SU-DHL-6 (cell line): ENCODE measurements around the gene C19orf85.
"Not testable (repeated sequence)": the region's sequence is repeated elsewhere in the genome, so short reads cannot be mapped to it uniquely, and the experiment has no call there.

ENCODE experiments used
- H2AFZ ChIP-seq: fragments of 200-600 bp; sonication (generic); 2 replicates; pipeline ENCODE4 v1.6.1; 2014; ENCODE audit warnings: low read depth, mild to moderate bottlenecking, moderate library complexity, mixed read lengths, antibody characterized with exemption, low read length; ENCODE audit not compliant: severe bottlenecking
- H3F3A ChIP-seq: fragments of 200-600 bp; shearing (Covaris generic); 2 replicates; pipeline ENCODE4 v1.6.0; 2016; ENCODE audit warnings: antibody characterized with exemption, mild to moderate bottlenecking; ENCODE audit not compliant: insufficient read depth
- H3K27ac ChIP-seq: fragments of 200-600 bp; sonication (generic); 2 replicates; pipeline ENCODE4 v1.5.1; 2016; ENCODE audit warnings: low read depth, mild to moderate bottlenecking, low read length, moderate library complexity, mixed read lengths
- H3K27me3 ChIP-seq: fragments of 200-600 bp; sonication (generic), shearing (Covaris generic); 2 replicates; pipeline ENCODE4 v1.6.0; 2014; ENCODE audit warnings: mild to moderate bottlenecking, low read length
- H3K36me3 ChIP-seq: fragments of 200-600 bp; sonication (generic); 2 replicates; pipeline ENCODE4 v1.6.1; 2014; ENCODE audit warnings: mild to moderate bottlenecking, low read length, mixed read lengths
- H3K4me2 ChIP-seq: fragments of 300-600, 200-600 bp; shearing (Covaris generic), sonication (generic); 2 replicates; pipeline ENCODE4 v1.6.0; 2014; ENCODE audit warnings: low read length, low read depth, mild to moderate bottlenecking; ENCODE audit not compliant: poor library complexity, severe bottlenecking
- H3K4me3 ChIP-seq: fragments of 200-600 bp; sonication (generic); 2 replicates; pipeline ENCODE4 v1.5.1; 2014; ENCODE audit warnings: antibody characterized with exemption, low read length, mild to moderate bottlenecking, mixed read lengths; ENCODE audit not compliant: insufficient read depth, poor library complexity, severe bottlenecking
- H3K79me2 ChIP-seq: fragments of 200-600 bp; sonication (generic); 2 replicates; pipeline ENCODE4 v1.6.1; 2014; ENCODE audit warnings: mild to moderate bottlenecking, low read length, moderate library complexity; ENCODE audit not compliant: insufficient read depth
- H3K9ac ChIP-seq: fragments of 200-600 bp; sonication (generic); 2 replicates; pipeline ENCODE4 v1.7.0; 2014; ENCODE audit warnings: mild to moderate bottlenecking, low read length
- H3K9me2 ChIP-seq: fragments of 200-600 bp; sonication (generic); replicated peaks from 2 replicates; pipeline ENCODE4 v1.6.1; 2014; ENCODE audit warnings: low read length; ENCODE audit not compliant: insufficient read depth
- H3K9me3 ChIP-seq: fragments of 200-600 bp; sonication (generic); 2 replicates; pipeline ENCODE4 v1.6.1; 2014; ENCODE audit warnings: low read length, mixed read lengths; ENCODE audit not compliant: insufficient read depth
- H4K20me1 ChIP-seq: fragments of 200-600 bp; sonication (generic); 2 replicates; pipeline ENCODE4 v1.6.1; 2014; ENCODE audit warnings: low read depth, mild to moderate bottlenecking, antibody characterized with exemption, low read length, moderate library complexity, mixed read lengths
- CTCF ChIP-seq: fragments of 200-600 bp; sonication (generic); IDR thresholded peaks from one replicate; pipeline ENCODE4 v1.5.1; 2017; ENCODE audit warnings: antibody characterized with exemption, mild to moderate bottlenecking, low read length, moderate library complexity; ENCODE audit not compliant: insufficient read depth, poor library complexity, severe bottlenecking
- EZH2phosphoT487 ChIP-seq: fragments of 200-600 bp; sonication (generic), shearing (Covaris generic); conservative IDR thresholded peaks from 2 replicates; pipeline ENCODE4 v1.6.1; 2018; ENCODE audit warnings: mild to moderate bottlenecking, antibody characterized with exemption, low read length, moderate library complexity, mixed read lengths

The C19orf85 gene

GRCh38 chr19:55500368-55500952 is 35.9 kb upstream of the C19orf85 start:
- no peak overlapping the region for H3K9ac ChIP-seq
- no peaks in the 10 kb centered on the region for H3K9me2 ChIP-seq
- H3K36me3 ChIP-seq = no peaks in the 10 kb centered on the region
- no peaks in the 10 kb centered on the region for H3K27me3 ChIP-seq
- no peak overlapping the region for H3K27ac ChIP-seq
- TF ChIP-seq CTCF = no peak
- TF ChIP-seq EZH2phosphoT487 = no peak
- no peaks in the 10 kb centered on the region for H4K20me1 ChIP-seq
- no peaks in the 10 kb centered on the region for H3F3A ChIP-seq
- H3K4me2 ChIP-seq = no peak overlapping the region
- no peak overlapping the region for H2AFZ ChIP-seq
- no peak overlapping the region for H3K4me3 ChIP-seq
- no peaks in the 10 kb centered on the region for H3K79me2 ChIP-seq
- H3K9me3 ChIP-seq = no peaks in the 10 kb centered on the region

DNA sequence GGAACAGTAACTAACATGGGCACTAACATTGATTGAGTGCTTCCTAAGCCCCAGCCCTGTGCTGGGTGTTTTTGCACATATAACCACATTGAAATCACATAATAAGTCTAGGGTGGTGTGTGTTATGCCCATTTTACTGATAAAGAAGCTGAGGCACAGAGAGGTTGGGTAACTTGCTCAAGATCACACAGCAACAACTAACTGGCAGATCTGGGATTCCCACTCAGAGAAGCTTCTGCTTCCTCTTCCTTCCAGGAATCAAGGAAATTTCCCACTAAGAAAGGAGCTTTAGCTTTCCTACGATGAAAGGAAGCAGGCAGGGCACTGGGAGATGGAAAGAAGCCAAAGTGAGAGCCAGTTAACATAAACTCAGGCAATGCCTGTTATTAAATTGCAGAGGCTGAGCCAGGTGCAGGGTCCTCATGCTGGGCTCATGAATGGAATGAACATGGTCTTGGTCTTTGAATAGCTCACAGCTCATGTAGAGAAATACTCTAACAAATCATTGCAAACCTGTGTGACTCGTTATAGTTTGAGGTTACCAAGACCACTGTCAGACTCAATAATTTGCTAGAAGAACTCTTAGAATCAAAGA is 33.8 kb upstream of the C19orf85 start:
- H3F3A ChIP-seq = no peaks in the 10 kb centered on the region
- H4K20me1 ChIP-seq = no peaks in the 10 kb centered on the region
- no peaks in the 10 kb centered on the region for H3K79me2 ChIP-seq
- H3K36me3 ChIP-seq = no peaks in the 10 kb centered on the region
- TF ChIP-seq CTCF (no peak), EZH2phosphoT487 (no peak)
- no peak overlapping the region for H2AFZ ChIP-seq
- no peak overlapping the region for H3K9ac ChIP-seq
- H3K4me2 ChIP-seq = no peak overlapping the region
- H3K9me3 ChIP-seq = no peaks in the 10 kb centered on the region
- no peak overlapping the region for H3K27ac ChIP-seq
- H3K27me3 ChIP-seq = no peaks in the 10 kb centered on the region
- no peak overlapping the region for H3K4me3 ChIP-seq
- no peaks in the 10 kb centered on the region for H3K9me2 ChIP-seq

DNA sequence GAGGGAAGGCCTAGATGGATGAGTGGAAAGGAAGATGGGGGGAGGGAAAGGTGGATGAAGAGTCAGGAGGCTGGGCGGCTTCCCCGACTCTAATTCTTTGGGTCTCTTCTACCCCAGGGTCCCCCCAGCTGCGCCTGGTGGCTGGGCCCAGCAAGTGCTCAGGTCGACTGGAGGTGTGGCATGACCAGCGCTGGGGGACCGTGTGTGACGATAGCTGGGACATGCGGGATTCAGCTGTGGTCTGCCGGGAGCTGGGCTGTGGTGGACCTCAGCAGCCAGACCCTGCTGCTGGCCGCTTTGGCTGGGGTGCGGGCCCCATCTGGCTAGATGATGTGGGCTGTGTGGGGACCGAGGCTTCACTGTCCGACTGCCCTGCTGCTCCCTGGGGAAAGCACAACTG is 33.2 kb upstream of the C19orf85 start:
- Histone ChIP-seq H3K9ac (no peak overlapping the region), H2AFZ (no peak overlapping the region), H3K27me3 (no peaks in the 10 kb centered on the region), H3K27ac (no peak overlapping the region), H3K79me2 (no peaks in the 10 kb centered on the region), H3K4me2 (no peak overlapping the region), H3K4me3 (no peak overlapping the region), H3K9me3 (no peaks in the 10 kb centered on the region), H4K20me1 (no peaks in the 10 kb centered on the region), H3K36me3 (no peaks in the 10 kb centered on the region), H3K9me2 (no peaks in the 10 kb centered on the region), H3F3A (no peaks in the 10 kb centered on the region)
- TF ChIP-seq CTCF = no peak
- no peak for TF ChIP-seq EZH2phosphoT487

DNA sequence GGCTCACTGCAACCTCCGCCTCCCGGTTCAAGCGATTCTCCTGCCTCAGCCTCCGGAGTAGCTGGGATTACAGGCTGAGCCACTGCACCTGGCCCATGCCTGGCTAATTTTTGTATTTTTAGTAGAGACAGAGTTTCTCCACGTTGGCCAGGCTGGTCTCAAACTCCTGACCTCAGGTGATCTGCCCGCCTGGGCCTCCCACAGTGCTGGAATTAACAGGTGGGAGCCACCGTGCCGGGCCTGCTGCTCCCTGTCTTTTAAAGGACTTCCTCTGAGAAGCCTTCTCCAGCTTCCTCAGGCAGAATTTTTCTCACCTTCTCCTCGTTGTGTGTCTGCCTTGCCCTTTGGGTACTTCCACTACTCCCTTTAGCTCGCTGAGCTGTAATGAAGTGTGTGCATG is 32.3 kb upstream of the C19orf85 start:
- not testable (repeated sequence) for H3K4me2 ChIP-seq, H3K4me3 ChIP-seq, H3K36me3 ChIP-seq, H3K9me2 ChIP-seq, H3F3A ChIP-seq, H3K27me3 ChIP-seq, H3K79me2 ChIP-seq, H3K9me3 ChIP-seq, H2AFZ ChIP-seq, H3K9ac ChIP-seq, H4K20me1 ChIP-seq, H3K27ac ChIP-seq
